HepG2 (cell line): ENCODE measurements around the gene CCDC106. TPM values are rescaled to one million over a fixed set of nuclear protein-coding genes. Genes with fewer than 3 reads are reported as not detected.
A peak's percentile ranks its signal among the peaks of the same experiment; 100 is the strongest.

ENCODE experiments used
- IRF2 ChIP-seq: IDR thresholded peaks from 2 replicates; pipeline ENCODE4 v1.6.1; 2018; ENCODE audit warnings: missing genetic modification reagents, missing compliant biosample characterization
- MAF1 ChIP-seq: sonication (generic); formaldehyde crosslinking; IDR thresholded peaks from 2 replicates; pipeline ENCODE4 v1.5.0; 2020; ENCODE audit warnings: missing genetic modification reagents, borderline replicate concordance
- SIN3B ChIP-seq: fragments of 150-350 bp; IDR thresholded peaks from 2 replicates; pipeline ENCODE4 v1.6.1; 2014; ENCODE audit warnings: low read length
- SMC3 ChIP-seq: IDR thresholded peaks from 2 replicates; pipeline ENCODE4 v1.6.1; 2011; ENCODE audit warnings: low read length, improper control_type of control experiment
- ZEB1 ChIP-seq: IDR thresholded peaks from 2 replicates; pipeline ENCODE4 v1.6.1; 2012; ENCODE audit warnings: mild to moderate bottlenecking, low read depth, inconsistent platforms; ENCODE audit not compliant: insufficient replicate concordance
- ZNF124 ChIP-seq: sonication (generic); formaldehyde crosslinking; IDR thresholded peaks from 2 replicates; pipeline ENCODE4 v1.4.0; 2020; ENCODE audit warnings: missing genetic modification reagents
- ZNF749 ChIP-seq: sonication (generic); formaldehyde crosslinking; IDR thresholded peaks from 2 replicates; pipeline ENCODE4 v1.8.0; 2022; ENCODE audit warnings: mild to moderate bottlenecking, missing genetic modification reagents, moderate library complexity, borderline replicate concordance
- ZNF83 ChIP-seq: sonication (generic); formaldehyde crosslinking; IDR thresholded peaks from 2 replicates; pipeline ENCODE4 v1.4.0; 2020; ENCODE audit warnings: missing genetic modification reagents, mild to moderate bottlenecking, borderline replicate concordance
- ZSCAN22 ChIP-seq: sonication (generic); formaldehyde crosslinking; IDR thresholded peaks from 2 replicates; pipeline ENCODE4 v1.4.0; 2020; ENCODE audit warnings: mild to moderate bottlenecking, missing genetic modification reagents
- polyA plus RNA-seq, 8 experiments: library from polyadenylated mRNA; depleted of rRNA in 3 of 8; stranded (reverse) in 7 of 8; unstranded in 1 of 8; fragments of >200 nt; fragmentation: Illumina TruSeq in 4 of 8; extraction: Trizol in 4 of 8; gene quantifications; 2 replicates each; pipeline versions ENCODE4 v1.2.1 to v1.2.3, GENCODE V29; 2011 to 2016; ENCODE audit warnings: low read depth in 4 of 8, missing spikeins in 1 of 8, mixed read lengths in 1 of 8; ENCODE audit not compliant: insufficient read depth in 1 of 8
- total RNA-seq, 5 experiments: library from RNA; depleted of rRNA; stranded (reverse); fragments of >200 nt; fragmentation: Illumina TruSeq; extraction: Trizol; gene quantifications; 2 replicates each; pipeline ENCODE4 v1.2.3, GENCODE V29; 2016; ENCODE audit warnings: low read depth in 1 of 5
- TF ChIP-seq, protein P1 (sequence below): sonication (generic); formaldehyde crosslinking; IDR thresholded peaks from 2 replicates; pipeline ENCODE4 v1.5.1; 2020; ENCODE audit warnings: missing genetic modification reagents, mild to moderate bottlenecking, borderline replicate concordance
- TF ChIP-seq, protein P2 (sequence below): sonication (generic); formaldehyde crosslinking; IDR thresholded peaks from 2 replicates; pipeline ENCODE4 v1.5.1; 2020; ENCODE audit warnings: mild to moderate bottlenecking, missing genetic modification reagents, borderline replicate concordance
- TF ChIP-seq, protein P3 (sequence below): sonication (generic); formaldehyde crosslinking; IDR thresholded peaks from 2 replicates; pipeline ENCODE4 v1.4.0; 2020; ENCODE audit warnings: missing genetic modification reagents, borderline replicate concordance
- TF ChIP-seq, protein P4 (sequence below): IDR thresholded peaks from 2 replicates; pipeline ENCODE4 v1.6.1; 2016
- TF ChIP-seq, protein P5 (sequence below): sonication (generic); formaldehyde crosslinking; IDR thresholded peaks from 2 replicates; pipeline ENCODE4 v1.4.0; 2020; ENCODE audit warnings: missing genetic modification reagents

Gene CCDC106
- total and polyA plus RNA-seq, 2 of the 13 experiments (the other 11 are each of a cell fraction or from before 2014, with no cell fraction given): 4.7 to 8.8 TPM

DNA sequence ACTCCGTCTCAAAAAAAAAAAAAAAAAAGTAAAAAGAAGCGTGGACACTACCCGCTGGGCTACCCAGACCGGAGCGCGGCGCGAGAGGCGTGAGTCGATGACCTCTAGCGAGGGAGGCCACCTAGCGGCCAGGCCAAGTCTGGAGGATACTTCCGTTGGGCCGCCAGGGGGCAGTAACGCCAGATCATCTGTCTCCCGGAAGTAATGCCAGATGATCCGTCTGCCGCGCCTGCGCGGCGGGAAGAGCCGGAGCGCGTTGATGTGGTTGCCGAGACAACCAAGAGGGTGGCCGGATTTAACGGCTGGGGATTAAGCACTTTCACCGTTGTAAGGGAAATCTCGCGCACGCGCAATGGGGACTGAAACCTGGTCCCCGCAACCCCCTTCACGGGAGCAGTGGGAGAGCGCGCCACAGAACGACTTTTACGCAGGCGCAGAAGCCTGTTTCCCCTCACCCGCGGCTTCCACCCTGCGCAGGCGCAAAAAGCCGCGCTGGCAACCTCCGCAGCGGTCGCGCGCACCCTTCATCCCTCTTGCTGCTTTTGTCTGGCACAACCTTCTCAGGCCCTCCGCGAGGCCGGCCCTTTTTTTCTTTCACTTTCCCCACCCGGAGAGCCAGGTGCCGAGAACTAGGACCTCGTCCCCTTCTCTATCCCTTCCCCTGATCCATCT is 5.8 kb downstream of the CCDC106 start (continued):
- no peak for TF ChIP-seq SIN3B
- TF ChIP-seq, protein P1, sequence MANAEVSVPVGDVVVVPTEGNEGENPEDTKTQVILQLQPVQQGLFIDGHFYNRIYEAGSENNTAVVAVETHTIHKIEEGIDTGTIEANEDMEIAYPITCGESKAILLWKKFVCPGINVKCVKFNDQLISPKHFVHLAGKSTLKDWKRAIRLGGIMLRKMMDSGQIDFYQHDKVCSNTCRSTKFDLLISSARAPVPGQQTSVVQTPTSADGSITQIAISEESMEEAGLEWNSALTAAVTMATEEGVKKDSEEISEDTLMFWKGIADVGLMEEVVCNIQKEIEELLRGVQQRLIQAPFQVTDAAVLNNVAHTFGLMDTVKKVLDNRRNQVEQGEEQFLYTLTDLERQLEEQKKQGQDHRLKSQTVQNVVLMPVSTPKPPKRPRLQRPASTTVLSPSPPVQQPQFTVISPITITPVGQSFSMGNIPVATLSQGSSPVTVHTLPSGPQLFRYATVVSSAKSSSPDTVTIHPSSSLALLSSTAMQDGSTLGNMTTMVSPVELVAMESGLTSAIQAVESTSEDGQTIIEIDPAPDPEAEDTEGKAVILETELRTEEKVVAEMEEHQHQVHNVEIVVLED (CRISPR knock-in tag): peak; percentile 53; the same call in 1 of the 2 replicates
- TF ChIP-seq ZSCAN22: no peak; the same call in 1 of the 2 replicates
- TF ChIP-seq, protein P2, sequence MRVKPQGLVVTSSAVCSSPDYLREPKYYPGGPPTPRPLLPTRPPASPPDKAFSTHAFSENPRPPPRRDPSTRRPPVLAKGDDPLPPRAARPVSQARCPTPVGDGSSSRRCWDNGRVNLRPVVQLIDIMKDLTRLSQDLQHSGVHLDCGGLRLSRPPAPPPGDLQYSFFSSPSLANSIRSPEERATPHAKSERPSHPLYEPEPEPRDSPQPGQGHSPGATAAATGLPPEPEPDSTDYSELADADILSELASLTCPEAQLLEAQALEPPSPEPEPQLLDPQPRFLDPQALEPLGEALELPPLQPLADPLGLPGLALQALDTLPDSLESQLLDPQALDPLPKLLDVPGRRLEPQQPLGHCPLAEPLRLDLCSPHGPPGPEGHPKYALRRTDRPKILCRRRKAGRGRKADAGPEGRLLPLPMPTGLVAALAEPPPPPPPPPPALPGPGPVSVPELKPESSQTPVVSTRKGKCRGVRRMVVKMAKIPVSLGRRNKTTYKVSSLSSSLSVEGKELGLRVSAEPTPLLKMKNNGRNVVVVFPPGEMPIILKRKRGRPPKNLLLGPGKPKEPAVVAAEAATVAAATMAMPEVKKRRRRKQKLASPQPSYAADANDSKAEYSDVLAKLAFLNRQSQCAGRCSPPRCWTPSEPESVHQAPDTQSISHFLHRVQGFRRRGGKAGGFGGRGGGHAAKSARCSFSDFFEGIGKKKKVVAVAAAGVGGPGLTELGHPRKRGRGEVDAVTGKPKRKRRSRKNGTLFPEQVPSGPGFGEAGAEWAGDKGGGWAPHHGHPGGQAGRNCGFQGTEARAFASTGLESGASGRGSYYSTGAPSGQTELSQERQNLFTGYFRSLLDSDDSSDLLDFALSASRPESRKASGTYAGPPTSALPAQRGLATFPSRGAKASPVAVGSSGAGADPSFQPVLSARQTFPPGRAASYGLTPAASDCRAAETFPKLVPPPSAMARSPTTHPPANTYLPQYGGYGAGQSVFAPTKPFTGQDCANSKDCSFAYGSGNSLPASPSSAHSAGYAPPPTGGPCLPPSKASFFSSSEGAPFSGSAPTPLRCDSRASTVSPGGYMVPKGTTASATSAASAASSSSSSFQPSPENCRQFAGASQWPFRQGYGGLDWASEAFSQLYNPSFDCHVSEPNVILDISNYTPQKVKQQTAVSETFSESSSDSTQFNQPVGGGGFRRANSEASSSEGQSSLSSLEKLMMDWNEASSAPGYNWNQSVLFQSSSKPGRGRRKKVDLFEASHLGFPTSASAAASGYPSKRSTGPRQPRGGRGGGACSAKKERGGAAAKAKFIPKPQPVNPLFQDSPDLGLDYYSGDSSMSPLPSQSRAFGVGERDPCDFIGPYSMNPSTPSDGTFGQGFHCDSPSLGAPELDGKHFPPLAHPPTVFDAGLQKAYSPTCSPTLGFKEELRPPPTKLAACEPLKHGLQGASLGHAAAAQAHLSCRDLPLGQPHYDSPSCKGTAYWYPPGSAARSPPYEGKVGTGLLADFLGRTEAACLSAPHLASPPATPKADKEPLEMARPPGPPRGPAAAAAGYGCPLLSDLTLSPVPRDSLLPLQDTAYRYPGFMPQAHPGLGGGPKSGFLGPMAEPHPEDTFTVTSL (CRISPR knock-in tag): peak; percentile 56; the same call in 1 of the 2 replicates
- TF ChIP-seq, protein P3, sequence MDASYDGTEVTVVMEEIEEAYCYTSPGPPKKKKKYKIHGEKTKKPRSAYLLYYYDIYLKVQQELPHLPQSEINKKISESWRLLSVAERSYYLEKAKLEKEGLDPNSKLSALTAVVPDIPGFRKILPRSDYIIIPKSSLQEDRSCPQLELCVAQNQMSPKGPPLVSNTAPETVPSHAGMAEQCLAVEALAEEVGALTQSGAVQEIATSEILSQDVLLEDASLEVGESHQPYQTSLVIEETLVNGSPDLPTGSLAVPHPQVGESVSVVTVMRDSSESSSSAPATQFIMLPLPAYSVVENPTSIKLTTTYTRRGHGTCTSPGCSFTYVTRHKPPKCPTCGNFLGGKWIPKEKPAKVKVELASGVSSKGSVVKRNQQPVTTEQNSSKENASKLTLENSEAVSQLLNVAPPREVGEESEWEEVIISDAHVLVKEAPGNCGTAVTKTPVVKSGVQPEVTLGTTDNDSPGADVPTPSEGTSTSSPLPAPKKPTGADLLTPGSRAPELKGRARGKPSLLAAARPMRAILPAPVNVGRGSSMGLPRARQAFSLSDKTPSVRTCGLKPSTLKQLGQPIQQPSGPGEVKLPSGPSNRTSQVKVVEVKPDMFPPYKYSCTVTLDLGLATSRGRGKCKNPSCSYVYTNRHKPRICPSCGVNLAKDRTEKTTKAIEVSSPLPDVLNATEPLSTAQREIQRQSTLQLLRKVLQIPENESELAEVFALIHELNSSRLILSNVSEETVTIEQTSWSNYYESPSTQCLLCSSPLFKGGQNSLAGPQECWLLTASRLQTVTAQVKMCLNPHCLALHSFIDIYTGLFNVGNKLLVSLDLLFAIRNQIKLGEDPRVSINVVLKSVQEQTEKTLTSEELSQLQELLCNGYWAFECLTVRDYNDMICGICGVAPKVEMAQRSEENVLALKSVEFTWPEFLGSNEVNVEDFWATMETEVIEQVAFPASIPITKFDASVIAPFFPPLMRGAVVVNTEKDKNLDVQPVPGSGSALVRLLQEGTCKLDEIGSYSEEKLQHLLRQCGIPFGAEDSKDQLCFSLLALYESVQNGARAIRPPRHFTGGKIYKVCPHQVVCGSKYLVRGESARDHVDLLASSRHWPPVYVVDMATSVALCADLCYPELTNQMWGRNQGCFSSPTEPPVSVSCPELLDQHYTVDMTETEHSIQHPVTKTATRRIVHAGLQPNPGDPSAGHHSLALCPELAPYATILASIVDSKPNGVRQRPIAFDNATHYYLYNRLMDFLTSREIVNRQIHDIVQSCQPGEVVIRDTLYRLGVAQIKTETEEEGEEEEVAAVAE: no peak
- TF ChIP-seq ZNF124 (CRISPR knock-in tag): peak; percentile 33; the same call in 1 of the 2 replicates
- TF ChIP-seq SMC3: peak; percentile 50; the same call in 1 of the 2 replicates
- 0 out of 2 replicates have a peak, but pooled peaks have one; percentile 32 for TF ChIP-seq MAF1 (CRISPR knock-in tag)
- TF ChIP-seq ZNF83 (CRISPR knock-in tag): no peak
- TF ChIP-seq, protein P4, sequence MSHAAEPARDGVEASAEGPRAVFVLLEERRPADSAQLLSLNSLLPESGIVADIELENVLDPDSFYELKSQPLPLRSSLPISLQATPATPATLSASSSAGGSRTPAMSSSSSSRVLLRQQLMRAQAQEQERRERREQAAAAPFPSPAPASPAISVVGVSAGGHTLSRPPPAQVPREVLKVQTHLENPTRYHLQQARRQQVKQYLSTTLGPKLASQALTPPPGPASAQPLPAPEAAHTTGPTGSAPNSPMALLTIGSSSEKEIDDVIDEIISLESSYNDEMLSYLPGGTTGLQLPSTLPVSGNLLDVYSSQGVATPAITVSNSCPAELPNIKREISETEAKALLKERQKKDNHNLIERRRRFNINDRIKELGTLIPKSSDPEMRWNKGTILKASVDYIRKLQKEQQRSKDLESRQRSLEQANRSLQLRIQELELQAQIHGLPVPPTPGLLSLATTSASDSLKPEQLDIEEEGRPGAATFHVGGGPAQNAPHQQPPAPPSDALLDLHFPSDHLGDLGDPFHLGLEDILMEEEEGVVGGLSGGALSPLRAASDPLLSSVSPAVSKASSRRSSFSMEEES (CRISPR knock-in tag): 0 out of 2 replicates have a peak, but pooled peaks have one; percentile 35
- TF ChIP-seq ZEB1: no peak
- TF ChIP-seq ZNF749: no peak
- TF ChIP-seq IRF2 (CRISPR knock-in tag): peak; percentile 84
- TF ChIP-seq, protein P5, sequence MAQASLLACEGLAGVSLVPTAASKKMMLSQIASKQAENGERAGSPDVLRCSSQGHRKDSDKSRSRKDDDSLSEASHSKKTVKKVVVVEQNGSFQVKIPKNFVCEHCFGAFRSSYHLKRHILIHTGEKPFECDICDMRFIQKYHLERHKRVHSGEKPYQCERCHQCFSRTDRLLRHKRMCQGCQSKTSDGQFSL (CRISPR knock-in tag): 0 out of 2 replicates have a peak, but pooled peaks have one; percentile 8
